HG03439 (cell line): ENCODE measurements around the gene TSPAN31.

Experiments
- ATAC-seq: cut with Tn5 transposase; IDR thresholded peaks from one replicate; pipeline ENCODE4 v1.9.1; 2021; ENCODE audit warnings: mild to moderate bottlenecking, moderate library complexity; ENCODE audit not compliant: unreplicated experiment

TSPAN31 gene

DNA sequence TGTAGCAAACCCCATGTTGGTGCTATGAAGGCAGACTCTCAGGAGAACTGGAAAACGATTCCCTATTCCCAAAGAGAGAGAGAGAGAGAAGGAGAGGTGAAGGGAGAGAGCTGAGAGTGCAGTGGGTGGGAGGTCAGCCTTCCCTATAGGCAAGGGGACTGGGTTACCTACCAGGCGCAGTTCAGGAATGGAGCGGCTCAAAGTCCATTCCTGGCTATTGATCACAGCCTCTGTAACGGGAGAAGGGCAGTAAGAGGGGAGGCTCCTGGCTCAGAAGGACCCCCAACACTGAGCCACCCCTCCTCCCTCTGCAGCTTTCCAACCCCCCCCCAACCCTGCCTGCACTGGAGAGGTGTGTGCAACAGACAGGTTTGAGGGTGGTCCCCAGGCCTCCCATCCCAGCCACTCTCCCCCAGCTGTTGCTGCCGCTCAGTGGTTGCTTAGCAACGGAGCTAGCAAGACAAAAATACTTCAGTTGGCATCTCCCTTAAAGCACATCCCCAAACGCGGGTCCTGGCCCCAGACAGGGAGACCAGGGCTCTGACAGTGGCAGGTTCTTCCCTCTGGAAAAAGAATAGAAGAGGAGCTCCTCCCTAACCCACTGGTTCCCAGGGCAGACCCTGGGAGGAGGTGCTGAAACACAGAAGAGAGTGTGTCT, 9.5 kb upstream of the TSPAN31 start:
- ATAC-seq = no peak

GRCh38 chr12:57735952-57736740, 8.7 kb upstream of the TSPAN31 start:
- ATAC-seq = no peak

DNA sequence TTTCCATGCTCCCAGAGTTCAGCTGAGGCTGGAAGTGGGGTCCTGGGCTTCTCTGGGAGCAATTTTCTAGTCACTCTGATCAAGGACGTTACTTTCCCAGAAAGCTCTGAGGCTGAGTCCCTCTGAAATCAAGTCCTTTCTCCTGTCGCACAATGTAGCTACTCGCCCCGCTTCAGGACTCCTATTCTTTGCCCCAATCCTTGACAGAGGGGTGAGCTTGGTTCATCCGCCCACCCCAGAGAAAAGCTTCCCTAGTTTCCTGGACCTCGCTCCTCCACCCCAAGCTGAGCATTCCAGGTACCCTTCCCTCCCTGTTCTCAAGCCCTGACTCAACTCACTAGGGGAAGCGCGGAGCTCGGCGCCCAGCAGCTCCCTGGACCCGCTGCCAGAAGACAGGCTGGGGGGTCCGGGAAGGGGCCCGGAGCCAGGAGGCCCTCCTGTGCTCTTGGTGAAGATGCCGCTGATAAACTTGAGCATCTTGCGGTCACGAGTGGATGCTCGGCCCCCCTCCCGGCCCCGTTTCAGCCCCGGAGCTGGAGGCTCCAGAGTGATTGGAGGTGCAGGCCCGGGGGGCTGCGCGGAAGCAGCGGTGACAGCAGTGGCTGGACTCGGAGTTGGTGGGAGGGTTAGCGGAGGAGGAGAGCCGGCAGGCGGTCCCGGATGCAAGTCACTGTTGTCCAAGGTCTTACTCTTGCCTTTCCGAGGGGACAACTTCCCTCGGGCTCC, 7.9 kb upstream of the TSPAN31 start:
- no peak for ATAC-seq

- no peak for ATAC-seq
These were observed 7.1 kb upstream of the TSPAN31 start for GRCh38 chr12:57737467-57738460.

- no peak for ATAC-seq
These were observed 6.1 kb upstream of the TSPAN31 start, which contains the start of gene AGAP2 for GRCh38 chr12:57738661-57739237. Gene AGAP2 (minus strand): TSS chr12:57738742. CDS start chr12:57738246, 496 bp downstream.

- ATAC-seq = no peak
These were observed 5.5 kb upstream of the TSPAN31 start for GRCh38 chr12:57739387-57739786.

- no peak for ATAC-seq
These were observed 4.8 kb upstream of the TSPAN31 start for GRCh38 chr12:57739914-57740538.

GRCh38 chr12:57740656-57741412, 4.0 kb upstream of the TSPAN31 start:
- peak; percentile 35 for ATAC-seq

GRCh38 chr12:57741413-57741789, 3.4 kb upstream of the TSPAN31 start:
- no peak for ATAC-seq

DNA sequence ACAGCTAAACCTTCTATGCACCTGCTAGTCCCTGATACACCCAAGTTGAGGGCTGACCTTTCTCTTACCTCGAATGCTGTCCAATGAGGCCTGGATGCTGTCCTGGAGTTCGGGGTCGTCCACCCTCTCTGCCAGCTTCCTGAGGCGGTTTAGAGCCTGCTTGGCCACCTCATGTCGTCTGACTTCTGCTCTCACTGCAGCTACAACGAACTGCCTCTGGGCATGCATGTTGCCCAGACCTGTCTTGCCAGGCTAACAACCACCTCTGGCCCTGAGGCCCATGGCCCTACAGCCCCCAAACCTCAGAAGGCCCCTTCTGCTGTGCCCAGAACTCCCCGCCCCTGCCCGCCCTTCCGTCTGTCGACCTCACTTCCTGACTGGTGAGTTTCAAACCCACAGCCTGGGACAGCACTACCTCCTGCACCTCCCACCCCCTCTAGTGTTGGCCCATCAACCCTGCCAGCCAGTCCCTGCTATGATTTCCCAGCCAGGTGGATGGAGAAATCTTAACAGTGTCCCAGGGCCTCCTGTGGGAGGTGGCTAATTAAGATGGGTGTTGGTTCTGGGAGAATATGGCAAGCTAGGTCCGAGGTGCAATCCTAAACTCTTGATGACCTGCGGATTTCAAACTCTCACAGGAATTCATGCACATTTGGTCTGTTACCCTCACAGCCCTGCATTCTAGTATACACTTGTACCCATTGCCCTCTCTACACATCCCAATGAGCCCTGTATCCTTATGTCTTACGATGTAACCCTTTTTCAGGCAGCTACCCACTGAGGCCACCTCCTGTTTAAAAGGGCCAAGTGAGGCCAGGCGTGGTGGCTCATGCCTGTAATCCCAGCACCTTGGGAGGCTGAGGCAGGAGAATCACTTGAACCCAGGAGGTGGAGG, 2.7 kb upstream of the TSPAN31 start:
- peak; percentile 45 for ATAC-seq

GRCh38 chr12:57743769-57744168, 1.1 kb upstream of the TSPAN31 start:
- ATAC-seq = no peak

DNA sequence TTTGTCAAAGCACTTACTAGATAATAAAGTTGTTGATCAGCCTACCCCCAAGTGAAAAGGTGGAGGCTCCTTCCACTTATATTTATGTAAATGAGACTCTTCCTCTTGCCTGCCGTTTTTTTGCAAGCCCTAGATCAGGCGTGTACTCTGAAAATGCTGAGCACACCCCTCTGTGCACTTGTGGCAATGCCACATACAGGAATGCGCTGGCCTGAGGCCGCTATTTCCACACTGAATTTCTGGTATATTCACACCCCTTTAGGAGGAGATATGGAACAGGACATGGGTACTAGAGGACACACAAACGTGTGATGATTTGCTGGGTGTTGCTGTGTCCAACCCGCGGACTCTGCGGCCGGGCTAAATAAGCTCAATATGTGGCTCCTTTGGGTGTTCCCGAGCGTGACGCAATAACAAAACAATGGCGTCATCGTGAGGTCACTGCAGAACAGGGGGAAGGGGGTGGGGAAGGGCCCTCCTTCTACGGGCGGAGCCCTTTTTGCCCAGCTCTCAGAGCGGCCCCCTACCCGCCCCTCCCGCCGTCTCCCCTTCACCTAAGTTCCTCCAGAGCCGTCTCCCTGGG, 554 bp upstream of the TSPAN31 start:
- ATAC-seq = peak; percentile 27

DNA sequence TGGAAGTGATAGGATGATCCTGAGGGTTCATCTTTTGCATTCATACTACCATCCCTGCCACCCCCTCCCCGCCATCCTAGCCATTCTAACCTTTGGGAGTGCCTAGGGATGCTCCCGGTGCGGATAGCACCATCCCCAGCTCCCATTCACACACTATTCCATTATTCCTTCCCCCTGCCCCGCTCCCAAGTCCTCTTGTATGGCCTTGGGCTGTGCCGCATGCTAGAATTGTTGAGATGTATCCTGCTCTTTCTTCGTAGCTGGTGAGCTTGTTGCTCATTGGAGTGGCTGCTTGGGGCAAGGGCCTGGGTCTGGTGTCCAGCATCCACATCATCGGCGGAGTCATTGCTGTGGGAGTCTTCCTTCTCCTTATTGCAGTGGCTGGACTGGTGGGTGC, 644 bp downstream of the TSPAN31 start:
- no peak for ATAC-seq

- ATAC-seq = no peak
These were observed 1.2 kb downstream of the TSPAN31 start for GRCh38 chr12:57746025-57746424.

DNA sequence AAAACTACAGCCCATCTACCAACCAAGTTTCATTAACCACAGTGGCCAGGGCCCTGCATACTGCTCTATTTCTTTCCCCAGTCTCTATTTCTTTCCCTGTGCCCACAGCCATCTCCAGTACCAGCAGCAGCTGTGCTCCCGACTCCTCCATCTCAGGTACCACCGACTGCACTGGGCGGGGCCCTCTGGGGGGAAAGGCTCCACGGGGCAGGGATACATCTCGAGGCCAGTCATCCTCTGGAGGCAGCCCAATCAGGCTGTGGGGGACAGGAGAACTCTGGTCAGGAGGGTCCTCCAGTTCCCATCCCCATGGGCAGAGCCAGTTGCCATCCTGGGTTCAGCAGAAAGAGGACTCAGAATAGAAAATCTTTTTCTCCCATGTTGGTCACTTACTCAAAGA, 4.2 kb downstream of the TSPAN31 start:
- no peak for ATAC-seq

DNA sequence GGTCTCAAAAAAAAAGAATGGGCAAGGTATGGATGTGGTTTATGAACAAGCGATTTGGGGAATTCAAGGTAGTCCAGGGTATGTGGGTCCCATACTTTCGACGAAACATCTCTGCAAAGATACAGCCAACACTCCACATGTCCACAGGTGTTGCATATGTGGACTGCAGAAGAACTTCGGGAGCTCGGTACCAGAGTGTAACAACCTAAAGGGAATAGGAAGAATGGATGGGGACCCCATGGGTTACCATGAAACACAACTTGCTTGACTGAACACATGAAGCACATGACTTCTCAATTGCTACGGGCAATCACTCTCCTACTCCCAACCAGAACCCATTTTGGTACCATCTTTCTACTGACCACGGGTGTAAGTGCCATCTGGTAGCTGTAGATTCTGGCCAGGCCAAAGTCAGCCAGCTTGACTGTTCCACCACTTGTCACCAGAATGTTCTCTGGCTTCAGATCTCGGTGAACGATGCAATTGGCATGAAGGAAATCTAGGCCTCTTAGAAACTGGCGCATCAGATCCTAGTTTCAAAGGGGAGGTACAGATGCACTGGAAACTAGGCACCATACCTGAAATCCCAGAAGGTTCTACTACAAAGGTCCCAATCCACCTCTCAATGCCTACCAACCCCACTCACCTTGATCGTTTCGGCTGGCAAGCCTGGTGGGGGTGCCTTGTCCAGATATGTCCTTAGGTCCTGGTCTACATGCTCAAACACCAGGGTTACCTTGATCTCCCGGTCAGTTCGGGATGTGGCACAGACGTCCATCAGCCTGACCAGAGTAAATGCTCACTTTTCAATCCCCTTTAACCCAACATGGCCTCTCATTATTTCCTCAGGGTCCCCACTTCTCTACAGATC, 6.0 kb downstream of the TSPAN31 start:
- ATAC-seq = no peak

DNA sequence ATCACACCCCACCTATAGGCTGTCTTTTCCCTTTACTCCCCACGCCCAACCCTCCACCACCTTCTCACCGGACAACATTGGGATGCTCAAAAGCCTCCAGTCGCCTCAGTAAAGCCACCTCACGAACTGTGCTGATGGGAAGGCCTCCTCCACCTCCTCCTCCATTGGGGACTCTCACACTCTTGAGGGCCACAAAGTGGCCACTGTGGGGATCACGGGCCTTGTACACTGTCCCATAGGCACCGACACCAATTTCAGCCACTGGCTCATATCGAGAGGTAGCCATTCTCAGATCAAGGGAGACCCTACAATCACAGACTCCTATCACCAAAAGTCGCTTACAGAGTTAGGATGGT, 6.6 kb downstream of the TSPAN31 start:
- ATAC-seq = no peak
